NCI-H345 (cell line): ENCODE results near the gene EPB41L2.

Experiments used
- DNase-seq: peaks from one replicate; lab custom pipeline; 2025; lab: John Stamatoyannopoulos, UW

The EPB41L2 gene

GRCh38 chr6:130908958-130909357 lies 154.1 kb downstream of the EPB41L2 start:
- DNase-seq, result no peak

DNA sequence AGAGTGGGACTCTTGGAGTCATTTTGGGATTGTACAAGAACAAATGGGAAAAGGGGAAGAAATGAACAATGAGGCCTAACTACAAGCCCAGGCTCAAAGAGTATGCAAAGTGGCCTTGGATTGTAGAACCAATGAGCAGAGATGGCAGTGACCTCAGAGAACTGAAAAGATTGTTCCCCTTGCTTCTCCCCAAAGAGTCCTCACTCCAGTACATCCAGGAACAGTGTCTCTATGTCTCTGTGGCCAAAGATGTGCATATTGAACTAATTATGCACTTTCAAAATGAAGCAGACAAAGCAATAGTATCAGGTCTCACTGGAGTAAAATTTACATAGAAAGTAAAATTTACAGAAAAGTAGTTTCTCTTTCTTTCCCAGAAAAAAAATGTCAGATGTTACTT lies 154.9 kb downstream of the EPB41L2 start:
- no peak for DNase-seq

GRCh38 chr6:130907687-130908086 lies 155.4 kb downstream of the EPB41L2 start:
- no peak for DNase-seq

DNA sequence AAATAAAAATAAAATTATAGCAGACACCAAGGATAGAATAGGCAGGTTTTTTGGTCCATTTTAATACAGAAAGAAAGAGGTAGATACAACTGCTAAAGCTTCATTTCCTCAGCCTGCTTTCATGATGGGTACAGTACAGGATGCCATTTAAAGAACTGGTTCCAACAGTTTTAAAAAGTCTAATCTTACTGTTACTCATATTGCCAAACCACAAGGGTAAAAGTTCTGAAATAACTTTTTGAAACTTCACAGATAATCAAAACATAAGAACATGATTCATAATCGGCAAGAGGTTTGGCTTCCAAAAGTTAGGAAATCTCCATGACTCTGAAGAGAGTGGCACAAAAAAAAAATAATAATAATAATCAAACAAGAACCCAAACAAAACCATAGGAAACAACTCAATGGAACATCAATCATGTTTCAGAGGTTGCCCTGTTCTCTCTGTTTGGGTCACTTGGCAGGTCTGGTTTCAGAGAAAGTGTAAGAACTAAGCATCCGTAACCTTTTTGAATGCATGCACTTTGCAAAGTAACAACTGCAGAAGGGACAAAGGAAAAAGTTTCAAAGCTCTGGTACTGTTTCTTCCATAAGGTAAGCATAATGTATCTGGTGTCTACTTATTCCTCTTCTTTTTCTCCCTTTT lies 156.2 kb downstream of the EPB41L2 start:
- DNase-seq, result no peak

DNA sequence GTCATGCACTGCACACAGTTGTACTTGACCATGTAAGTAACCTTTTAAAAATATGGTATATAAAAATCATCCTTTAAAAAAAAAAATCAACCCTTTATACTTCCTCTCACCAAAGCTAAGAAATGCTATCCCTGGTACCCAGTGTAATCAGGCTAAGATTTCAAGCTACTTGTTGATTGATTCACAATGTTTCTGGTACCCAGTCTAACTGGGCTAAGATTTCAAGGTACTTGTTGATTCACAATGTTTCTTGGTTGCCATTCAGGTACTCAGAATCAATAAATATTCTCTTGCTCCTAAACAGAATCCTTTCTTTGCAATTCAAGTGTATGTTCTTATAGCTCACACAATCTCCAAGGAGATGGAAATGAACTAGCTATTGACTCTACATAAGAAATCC lies 159.4 kb downstream of the EPB41L2 start:
- DNase-seq, result no peak

- peak; percentile 3 for DNase-seq
Measured at GRCh38 chr6:130903007-130903406, 160.0 kb downstream of the EPB41L2 start.

GRCh38 chr6:130900913-130901312 lies 162.1 kb downstream of the EPB41L2 start:
- DNase-seq, result no peak

- no peak for DNase-seq
Measured at GRCh38 chr6:130896249-130896648, 166.8 kb downstream of the EPB41L2 start.

DNA sequence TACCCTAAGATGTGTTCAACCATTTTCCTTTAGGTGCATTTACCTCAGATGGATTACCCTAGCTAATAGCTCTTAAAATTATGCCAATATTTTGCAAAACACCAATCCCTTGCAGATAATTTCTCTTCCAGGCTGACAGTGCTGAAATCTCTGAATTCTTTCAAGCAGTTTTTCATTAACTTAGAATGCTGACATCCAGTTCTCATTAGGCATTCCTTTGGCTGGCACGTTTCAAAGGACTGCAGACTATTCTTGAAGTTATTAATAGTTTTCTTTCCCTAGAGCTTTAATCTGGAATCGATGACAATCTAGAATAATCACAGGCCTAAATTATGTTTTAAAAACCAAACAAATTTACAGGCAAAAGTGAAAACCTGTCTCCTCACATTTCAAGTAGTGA lies 167.5 kb downstream of the EPB41L2 start:
- no peak for DNase-seq

DNA sequence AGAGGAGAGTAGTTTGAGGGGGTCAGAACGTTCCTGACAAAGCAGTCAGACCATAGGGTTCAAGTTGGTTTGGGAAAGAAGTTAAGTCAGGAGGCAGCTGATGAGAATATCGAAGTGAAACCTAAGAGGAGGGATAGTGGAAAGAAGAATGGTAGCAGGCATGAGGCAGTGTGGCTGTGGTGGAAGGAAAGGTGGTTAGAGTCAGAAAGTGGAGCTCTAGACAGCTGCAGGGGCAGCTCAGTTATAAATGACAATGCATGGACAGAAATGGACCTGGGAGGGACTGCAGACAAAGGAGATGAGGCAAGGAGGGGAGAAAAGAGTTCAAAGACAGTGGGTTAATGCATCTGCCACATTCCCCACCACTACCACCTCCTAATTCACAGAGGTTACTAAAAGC lies 169.3 kb downstream of the EPB41L2 start:
- DNase-seq, result no peak

DNA sequence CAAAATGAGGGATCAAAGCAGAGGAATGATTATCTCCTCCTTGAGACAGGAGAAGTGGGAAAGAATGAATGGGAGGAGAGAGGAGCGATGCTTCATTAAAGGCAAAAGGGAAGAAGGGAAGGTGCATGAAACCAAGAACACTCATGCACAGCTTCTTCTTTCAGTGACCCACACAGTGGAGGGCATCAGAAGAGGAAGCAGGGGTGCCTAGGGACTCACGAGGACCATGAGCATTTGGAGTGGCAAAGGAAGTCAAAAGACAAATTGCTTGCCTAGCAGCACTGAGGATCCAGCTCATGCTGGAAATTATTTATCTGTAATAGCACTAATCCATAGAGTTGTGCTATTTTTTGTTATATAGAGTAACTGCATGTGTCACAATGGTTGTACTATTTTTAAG lies 169.8 kb downstream of the EPB41L2 start:
- DNase-seq, result no peak

- no peak for DNase-seq
Measured at GRCh38 chr6:130890521-130890971, 172.5 kb downstream of the EPB41L2 start.

DNA sequence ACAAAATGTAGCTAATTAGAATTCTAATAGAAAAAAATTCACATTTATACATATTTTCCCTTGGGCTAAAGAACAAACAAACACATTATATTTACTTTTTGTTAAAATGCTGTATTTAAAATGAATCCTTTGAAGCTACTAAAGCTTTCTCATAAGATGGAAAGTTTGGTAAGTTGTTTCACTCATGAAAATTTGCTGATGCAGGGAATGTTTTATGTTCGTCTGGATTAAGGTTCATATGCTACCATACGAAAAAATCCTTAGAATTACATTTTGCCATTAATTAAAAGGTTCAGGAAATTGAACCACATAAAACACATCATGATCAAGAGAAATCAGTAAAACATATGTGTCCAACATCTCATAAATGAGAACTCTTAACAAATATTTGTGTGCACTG lies 173.6 kb downstream of the EPB41L2 start:
- no peak for DNase-seq

DNA sequence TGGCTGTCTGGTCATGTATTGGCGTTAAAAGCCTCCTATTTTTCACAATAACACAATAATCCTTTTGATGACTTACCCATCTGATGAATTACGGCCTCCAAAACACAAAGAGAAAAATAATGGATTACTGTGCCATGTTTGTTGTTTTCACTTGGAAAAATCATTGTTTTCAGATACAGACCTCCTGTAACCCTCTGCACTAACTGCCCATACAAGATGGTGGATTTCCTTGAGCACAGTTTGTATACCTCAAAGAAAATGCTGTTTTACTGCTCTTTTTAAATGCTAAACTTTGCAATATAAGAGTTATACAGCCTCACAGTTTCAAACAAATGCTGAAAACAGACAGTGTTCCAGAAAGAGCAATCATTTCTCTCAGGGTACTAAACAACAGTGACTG lies 174.8 kb downstream of the EPB41L2 start:
- DNase-seq, result no peak

DNA sequence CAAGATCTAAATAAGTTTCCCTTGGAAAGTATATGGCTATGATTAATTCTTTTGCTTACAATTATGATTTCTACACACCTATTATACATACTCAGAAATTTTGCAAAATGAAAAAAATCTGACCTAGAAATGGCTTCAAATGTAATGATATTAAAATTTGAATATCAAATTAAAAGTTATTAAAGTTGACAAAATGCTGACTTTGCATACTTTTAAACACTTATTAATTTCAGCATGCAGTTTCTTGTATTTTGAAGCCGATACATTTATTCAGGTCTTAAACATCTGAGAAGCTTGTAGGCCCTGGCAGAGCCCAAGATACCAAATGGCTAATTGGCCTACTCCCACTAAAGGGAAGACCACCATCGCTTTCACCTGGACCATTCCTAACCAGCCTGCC lies 176.1 kb downstream of the EPB41L2 start:
- no peak for DNase-seq

- peak; percentile 72 for DNase-seq
Measured at GRCh38 chr6:130885392-130886192, 177.5 kb downstream of the EPB41L2 start.

DNA sequence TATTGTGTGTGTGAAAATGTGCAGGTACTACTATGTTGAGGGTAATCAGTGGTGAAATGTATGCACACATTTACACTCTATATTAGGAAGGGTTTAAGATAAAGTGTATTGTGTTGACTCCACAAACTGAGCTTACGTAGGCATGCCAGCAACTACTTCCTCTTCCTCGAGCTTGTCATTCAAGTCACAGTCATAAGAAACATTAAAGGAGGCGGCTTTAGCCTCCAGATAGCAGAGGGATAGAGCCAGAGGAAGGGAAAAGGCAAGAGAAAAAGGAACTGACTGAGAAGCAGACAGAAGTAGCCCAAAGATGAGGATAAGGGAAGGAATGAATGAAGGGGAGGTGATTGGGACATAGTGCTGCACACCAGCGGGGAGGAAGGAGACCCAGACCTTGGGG lies 180.7 kb downstream of the EPB41L2 start:
- DNase-seq, result no peak

GRCh38 chr6:130879826-130880225 lies 183.2 kb downstream of the EPB41L2 start:
- no peak for DNase-seq

DNA sequence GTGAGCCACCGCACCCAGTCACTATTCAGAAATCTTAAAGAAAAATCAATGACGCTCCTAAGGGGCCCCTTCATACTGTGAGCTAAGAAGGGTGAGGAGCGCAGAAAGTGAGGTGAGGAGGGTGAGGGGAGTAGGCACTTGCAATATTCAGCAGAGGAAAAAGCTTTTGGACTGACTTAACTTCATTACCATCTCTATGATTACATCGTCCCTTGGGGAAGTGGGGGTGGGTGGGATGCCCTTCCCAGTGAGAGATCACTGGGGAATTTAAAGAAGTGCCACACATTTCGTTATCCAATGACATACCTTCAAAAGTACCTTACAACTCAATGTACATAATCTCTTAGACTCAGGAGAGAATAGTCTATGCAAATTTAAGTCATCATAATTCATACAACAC lies 189.3 kb downstream of the EPB41L2 start:
- no peak for DNase-seq

GRCh38 chr6:130872250-130873095 lies 190.6 kb downstream of the EPB41L2 start:
- DNase-seq, result peak; percentile 16

- no peak for DNase-seq
Measured at GRCh38 chr6:130870179-130870880, 192.7 kb downstream of the EPB41L2 start.

DNA sequence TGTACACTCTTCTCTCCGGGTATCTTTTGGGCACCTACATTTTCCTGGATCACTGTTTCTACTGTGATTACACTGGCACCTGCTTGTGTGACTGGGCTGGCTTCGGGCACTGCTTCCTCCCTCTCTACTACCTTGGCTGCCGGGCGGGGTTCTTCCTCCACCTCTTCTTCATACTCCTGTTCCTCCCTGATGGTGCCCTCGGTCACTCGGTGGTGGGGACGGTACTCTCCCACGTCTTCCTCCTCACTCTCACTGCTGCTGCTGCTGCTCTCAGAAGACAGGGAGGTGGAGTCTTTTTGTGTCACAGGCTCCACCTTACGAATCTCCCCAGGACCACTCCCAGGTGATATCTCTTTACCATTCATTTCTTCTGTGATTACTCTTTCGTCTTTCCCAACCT lies 193.4 kb downstream of the EPB41L2 start:
- no peak for DNase-seq
